Hepatocyte (in vitro differentiated cells): ENCODE measurements around the gene RASGEF1C.

Source experiments
- CTCF ChIP-seq: fragments of 200-600 bp; sonication (generic); IDR thresholded peaks from 2 replicates; pipeline ENCODE4 v1.5.1; 2016; ENCODE audit warnings: antibody characterized with exemption, mild to moderate bottlenecking; ENCODE audit not compliant: poor library complexity
- EZH2phosphoT487 ChIP-seq: fragments of 200-600 bp; sonication (generic); IDR thresholded peaks from one replicate; pipeline ENCODE4 v1.6.1; 2018; ENCODE audit warnings: antibody characterized with exemption, mild to moderate bottlenecking, low read depth, moderate library complexity; ENCODE audit not compliant: unreplicated experiment, severe bottlenecking

GRCh38 chr5:180157866-180158265 is 51.1 kb downstream of the RASGEF1C start:
- TF ChIP-seq CTCF (no peak), EZH2phosphoT487 (no peak)
